Liver (tissue), 9 donors: ENCODE measurements around the gene UAP1. TPM values are rescaled to one million over a fixed set of nuclear protein-coding genes. Genes with fewer than 3 reads are reported as not detected.

Source experiments
- DNase-seq: peaks from one replicate; pipeline ENCODE4 v3.0.0-alpha.2; 2017; ENCODE audit warnings: low spot score
- H3K27ac ChIP-seq, 2 donors: one replicate each; pipeline ENCODE4 v1.7.0; 2013; ENCODE audit warnings: inconsistent platforms in 2 of 2, low read length in 2 of 2, control low read depth in 1 of 2, low read depth in 1 of 2, mild to moderate bottlenecking in 1 of 2
- H3K27me3 ChIP-seq, 4 donors: one replicate each; pipeline versions ENCODE4 v1.6.1 to v1.7.0; 2013; ENCODE audit warnings: low read length in 3 of 4, inconsistent platforms in 1 of 4, mild to moderate bottlenecking in 1 of 4, moderate library complexity in 1 of 4; ENCODE audit not compliant: control insufficient read depth in 4 of 4, insufficient read depth in 4 of 4
- H3K36me3 ChIP-seq, 4 donors: one replicate each; pipeline versions ENCODE4 v1.6.1 to v1.7.0; 2013; ENCODE audit warnings: low read length in 3 of 4, mild to moderate bottlenecking in 3 of 4, low read depth in 1 of 4, moderate library complexity in 1 of 4; ENCODE audit not compliant: control insufficient read depth in 4 of 4, insufficient read depth in 3 of 4
- H3K4me1 ChIP-seq, 4 donors: one replicate each; pipeline versions ENCODE4 v1.6.1 to v1.7.0; 2013; ENCODE audit warnings: low read length in 3 of 4, mild to moderate bottlenecking in 3 of 4, moderate library complexity in 1 of 4; ENCODE audit not compliant: control insufficient read depth in 4 of 4, insufficient read depth in 4 of 4
- H3K4me3 ChIP-seq, 3 donors: one replicate each; pipeline versions ENCODE4 v1.6.1 to v1.7.0; 2013; ENCODE audit warnings: low read length in 3 of 3, control low read depth in 1 of 3, low read depth in 1 of 3, mild to moderate bottlenecking in 1 of 3
- H3K9ac ChIP-seq, 2 donors: one replicate each; pipeline ENCODE4 v1.7.0; 2013; ENCODE audit warnings: low read length in 2 of 2, mild to moderate bottlenecking in 2 of 2, moderate library complexity in 2 of 2, control low read depth in 1 of 2, low read depth in 1 of 2
- H3K9me3 ChIP-seq, 4 donors: one replicate each; pipeline versions ENCODE4 v1.6.1 to v1.7.0; 2013; ENCODE audit warnings: low read length in 3 of 4; ENCODE audit not compliant: control insufficient read depth in 4 of 4
- CTCF ChIP-seq: fragments of 150-350 bp; IDR thresholded peaks from 2 replicates; pipeline ENCODE4 v1.5.1; 2017; ENCODE audit warnings: improper control_type of control experiment, low read depth, low read length; ENCODE audit not compliant: missing input control
- EGR1 ChIP-seq, 2 donors: IDR thresholded peaks; 2 replicates each; pipeline ENCODE4 v1.6.1; 2016 to 2018; ENCODE audit warnings: antibody characterized with exemption in 2 of 2, low read depth in 2 of 2
- FOXA1 ChIP-seq: IDR thresholded peaks from 2 replicates; pipeline ENCODE4 v1.6.1; 2016; ENCODE audit warnings: antibody characterized with exemption
- FOXA2 ChIP-seq: IDR thresholded peaks from 2 replicates; pipeline ENCODE4 v1.6.1; 2016; ENCODE audit warnings: antibody characterized with exemption
- GABPA ChIP-seq, 2 donors: IDR thresholded peaks in 1 of 2; conservative IDR thresholded peaks in 1 of 2; 2 replicates each; pipeline ENCODE4 v1.6.1; 2016; ENCODE audit warnings: antibody characterized with exemption in 2 of 2, mild to moderate bottlenecking in 1 of 2, moderate library complexity in 1 of 2
- HNF4A ChIP-seq, 2 donors: conservative IDR thresholded peaks; 2 replicates each; pipeline ENCODE4 v1.6.1; 2016; ENCODE audit warnings: antibody characterized with exemption in 2 of 2, mild to moderate bottlenecking in 2 of 2
- HNF4G ChIP-seq: IDR thresholded peaks from 2 replicates; pipeline ENCODE4 v1.6.1; 2016; ENCODE audit warnings: antibody characterized with exemption
- JUND ChIP-seq, 2 donors: IDR thresholded peaks; 2 replicates each; pipeline ENCODE4 v1.6.1; 2016; ENCODE audit warnings: antibody characterized with exemption in 2 of 2
- MAX ChIP-seq: IDR thresholded peaks from 2 replicates; pipeline ENCODE4 v1.6.1; 2016; ENCODE audit warnings: antibody characterized with exemption
- NR2F2 ChIP-seq: IDR thresholded peaks from 2 replicates; pipeline ENCODE4 v1.6.1; 2016; ENCODE audit warnings: antibody characterized with exemption
- RAD21 ChIP-seq, 2 donors: IDR thresholded peaks; 2 replicates each; pipeline ENCODE4 v1.6.1; 2016; ENCODE audit warnings: antibody characterized with exemption in 2 of 2, mild to moderate bottlenecking in 2 of 2
- RXRA ChIP-seq, 2 donors: IDR thresholded peaks; 2 replicates each; pipeline ENCODE4 v1.6.1; 2017 to 2018; ENCODE audit warnings: antibody characterized with exemption in 2 of 2, mild to moderate bottlenecking in 1 of 2
- SP1 ChIP-seq: IDR thresholded peaks from 2 replicates; pipeline ENCODE4 v1.6.1; 2018; ENCODE audit warnings: antibody characterized with exemption, mild to moderate bottlenecking
- TAF1 ChIP-seq: conservative IDR thresholded peaks from 2 replicates; pipeline ENCODE4 v1.6.1; 2016; ENCODE audit warnings: antibody characterized with exemption, mild to moderate bottlenecking
- YY1 ChIP-seq: IDR thresholded peaks from 2 replicates; pipeline ENCODE4 v1.6.1; 2016; ENCODE audit warnings: antibody characterized with exemption, mild to moderate bottlenecking
- WGBS: extraction: QIAGEN DNeasy Blood & Tissue Kit; methylation state at CpG from one replicate; pipeline ENCODE4 v1.1.7; 2013; 5-methylcytosine and 5-hydroxymethylcytosine counted together
- polyA plus RNA-seq, 2 donors: library from polyadenylated mRNA; stranded (reverse) in 1 of 2; unstranded in 1 of 2; fragments of 200-250 nt in 1 of 2; fragments of >200 nt in 1 of 2; fragmentation: Nextera tagmentation in 1 of 2; extraction: Ambion mirVana in 1 of 2; gene quantifications; one replicate each; pipeline versions ENCODE4 v1.2.1 to v1.2.3, GENCODE V29; 2013 to 2015
- total RNA-seq, 2 donors: library from RNA; depleted of rRNA; stranded (reverse); fragments of >200 nt; gene quantifications; one replicate each; pipeline ENCODE4 v1.2.3, GENCODE V29; 2014
- TF ChIP-seq, protein P1 (sequence below): IDR thresholded peaks from 2 replicates; pipeline ENCODE4 v1.6.1; 2016; ENCODE audit warnings: antibody characterized with exemption
- TF ChIP-seq, protein P2 (sequence below): IDR thresholded peaks from 2 replicates; pipeline ENCODE4 v1.6.1; 2016; ENCODE audit warnings: antibody characterized with exemption
- TF ChIP-seq, protein P3 (sequence below): IDR thresholded peaks from 2 replicates; pipeline ENCODE4 v1.6.1; 2016; ENCODE audit warnings: antibody characterized with exemption, mild to moderate bottlenecking
- donor health status: healthy.
- donor health status: healthy.
- donor health status: healthy.
- donor health status: healthy.
- donor health status: healthy.

UAP1 gene
- total and polyA plus RNA-seq, 4 donors: 28.9 to 120 (median 51.7) TPM

GRCh38 chr1:162641114-162641513 is 79.6 kb downstream of the UAP1 start:
- Histone ChIP-seq H3K36me3 (peaks cover 0 to 2% (median 0%) of the 10 kb centered on the region in 4 donors), H3K4me3 (no peak overlapping the region), H3K4me1 (no peaks in the 10 kb centered on the region), H3K27ac (no peak overlapping the region), H3K9me3 (no peaks in the 10 kb centered on the region), H3K27me3 (no peaks in the 10 kb centered on the region), H3K9ac (no peak overlapping the region)
- WGBS: 93% methylated on average over 2 of the region's 2 CpGs
- no peak for DNase-seq
- TF ChIP-seq JUND (IDR thresholded peaks at IDR 0.05) (no peak), MAX (no peak), TAF1 (no peak), YY1 (no peak), RAD21 (IDR thresholded peaks at IDR 0.05) (no peak), GABPA (IDR thresholded peaks at IDR 0.05 in 1 of 2, conservative IDR thresholded peaks at IDR 0.05 in 1 of 2) (no peak), HNF4G (no peak), EGR1 (IDR thresholded peaks at IDR 0.05; ENCODE audit: low read depth in 2 of 2) (no peak), CTCF (no peak), FOXA1 (no peak), RXRA (IDR thresholded peaks at IDR 0.05) (no peak), HNF4A (conservative IDR thresholded peaks at IDR 0.05) (no peak), NR2F2 (no peak), SP1 (no peak), FOXA2 (no peak)
- TF ChIP-seq, protein P1, sequence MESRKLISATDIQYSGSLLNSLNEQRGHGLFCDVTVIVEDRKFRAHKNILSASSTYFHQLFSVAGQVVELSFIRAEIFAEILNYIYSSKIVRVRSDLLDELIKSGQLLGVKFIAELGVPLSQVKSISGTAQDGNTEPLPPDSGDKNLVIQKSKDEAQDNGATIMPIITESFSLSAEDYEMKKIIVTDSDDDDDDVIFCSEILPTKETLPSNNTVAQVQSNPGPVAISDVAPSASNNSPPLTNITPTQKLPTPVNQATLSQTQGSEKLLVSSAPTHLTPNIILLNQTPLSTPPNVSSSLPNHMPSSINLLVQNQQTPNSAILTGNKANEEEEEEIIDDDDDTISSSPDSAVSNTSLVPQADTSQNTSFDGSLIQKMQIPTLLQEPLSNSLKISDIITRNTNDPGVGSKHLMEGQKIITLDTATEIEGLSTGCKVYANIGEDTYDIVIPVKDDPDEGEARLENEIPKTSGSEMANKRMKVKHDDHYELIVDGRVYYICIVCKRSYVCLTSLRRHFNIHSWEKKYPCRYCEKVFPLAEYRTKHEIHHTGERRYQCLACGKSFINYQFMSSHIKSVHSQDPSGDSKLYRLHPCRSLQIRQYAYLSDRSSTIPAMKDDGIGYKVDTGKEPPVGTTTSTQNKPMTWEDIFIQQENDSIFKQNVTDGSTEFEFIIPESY: no peak
- TF ChIP-seq, protein P2, sequence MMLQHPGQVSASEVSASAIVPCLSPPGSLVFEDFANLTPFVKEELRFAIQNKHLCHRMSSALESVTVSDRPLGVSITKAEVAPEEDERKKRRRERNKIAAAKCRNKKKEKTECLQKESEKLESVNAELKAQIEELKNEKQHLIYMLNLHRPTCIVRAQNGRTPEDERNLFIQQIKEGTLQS: no peak
- TF ChIP-seq, protein P3, sequence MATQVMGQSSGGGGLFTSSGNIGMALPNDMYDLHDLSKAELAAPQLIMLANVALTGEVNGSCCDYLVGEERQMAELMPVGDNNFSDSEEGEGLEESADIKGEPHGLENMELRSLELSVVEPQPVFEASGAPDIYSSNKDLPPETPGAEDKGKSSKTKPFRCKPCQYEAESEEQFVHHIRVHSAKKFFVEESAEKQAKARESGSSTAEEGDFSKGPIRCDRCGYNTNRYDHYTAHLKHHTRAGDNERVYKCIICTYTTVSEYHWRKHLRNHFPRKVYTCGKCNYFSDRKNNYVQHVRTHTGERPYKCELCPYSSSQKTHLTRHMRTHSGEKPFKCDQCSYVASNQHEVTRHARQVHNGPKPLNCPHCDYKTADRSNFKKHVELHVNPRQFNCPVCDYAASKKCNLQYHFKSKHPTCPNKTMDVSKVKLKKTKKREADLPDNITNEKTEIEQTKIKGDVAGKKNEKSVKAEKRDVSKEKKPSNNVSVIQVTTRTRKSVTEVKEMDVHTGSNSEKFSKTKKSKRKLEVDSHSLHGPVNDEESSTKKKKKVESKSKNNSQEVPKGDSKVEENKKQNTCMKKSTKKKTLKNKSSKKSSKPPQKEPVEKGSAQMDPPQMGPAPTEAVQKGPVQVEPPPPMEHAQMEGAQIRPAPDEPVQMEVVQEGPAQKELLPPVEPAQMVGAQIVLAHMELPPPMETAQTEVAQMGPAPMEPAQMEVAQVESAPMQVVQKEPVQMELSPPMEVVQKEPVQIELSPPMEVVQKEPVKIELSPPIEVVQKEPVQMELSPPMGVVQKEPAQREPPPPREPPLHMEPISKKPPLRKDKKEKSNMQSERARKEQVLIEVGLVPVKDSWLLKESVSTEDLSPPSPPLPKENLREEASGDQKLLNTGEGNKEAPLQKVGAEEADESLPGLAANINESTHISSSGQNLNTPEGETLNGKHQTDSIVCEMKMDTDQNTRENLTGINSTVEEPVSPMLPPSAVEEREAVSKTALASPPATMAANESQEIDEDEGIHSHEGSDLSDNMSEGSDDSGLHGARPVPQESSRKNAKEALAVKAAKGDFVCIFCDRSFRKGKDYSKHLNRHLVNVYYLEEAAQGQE: no peak
